ENCODE results near the gene MEX3C.

The MEX3C gene

DNA sequence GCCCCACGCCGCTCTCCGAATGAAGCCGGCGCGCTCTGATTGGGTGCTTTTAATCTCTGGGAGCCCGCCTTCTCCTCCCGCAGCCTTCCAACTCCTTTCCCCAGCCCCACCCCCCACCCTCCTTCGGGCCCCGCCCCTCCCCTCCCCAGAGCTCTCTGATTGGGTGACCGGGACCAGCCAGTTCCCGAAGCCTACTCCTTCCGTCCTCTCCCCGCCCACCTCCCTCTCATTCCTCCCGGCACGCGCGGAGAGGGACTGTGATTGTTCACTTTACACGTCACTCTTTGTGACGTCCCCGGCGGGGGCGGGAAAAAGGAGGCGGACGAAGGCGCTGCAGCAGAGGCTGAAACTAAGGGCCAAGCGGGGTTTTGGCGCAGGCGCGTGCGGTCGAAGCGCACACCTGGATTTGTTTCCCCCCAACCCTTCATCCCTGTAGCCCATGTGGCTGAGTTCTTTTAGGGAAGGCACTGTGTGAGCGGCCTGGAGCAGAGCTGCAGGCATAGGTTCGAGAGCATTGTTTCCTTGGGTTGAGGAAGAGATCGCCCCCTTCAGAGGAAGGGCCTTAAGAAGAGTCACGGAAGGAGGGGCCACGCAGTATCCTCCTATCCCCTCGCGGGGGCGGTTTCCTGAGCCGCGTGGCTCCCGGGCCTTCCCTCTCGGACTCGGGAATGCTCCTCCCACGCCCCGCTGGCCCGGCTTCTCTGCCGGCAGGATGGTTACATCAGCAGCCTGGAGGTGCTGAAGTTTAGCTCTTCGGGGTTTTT, at the start of gene MEX3C:
TSS of gene MEX3C (minus strand) at position 21 of the 764 bp plus-strand sequence. CDS start 361 bp downstream, outside the sequence.
- FAIRE-seq (peak; percentile 36), DNase-seq (ENCODE audit: insufficient read length, low spot score) (peak; percentile 78)
- peak; percentile 62; the same call in 1 of the 2 replicates for TF ChIP-seq POLR2A (IDR thresholded peaks at IDR 0.05; ENCODE audit: low read depth, low read length)

DNA sequence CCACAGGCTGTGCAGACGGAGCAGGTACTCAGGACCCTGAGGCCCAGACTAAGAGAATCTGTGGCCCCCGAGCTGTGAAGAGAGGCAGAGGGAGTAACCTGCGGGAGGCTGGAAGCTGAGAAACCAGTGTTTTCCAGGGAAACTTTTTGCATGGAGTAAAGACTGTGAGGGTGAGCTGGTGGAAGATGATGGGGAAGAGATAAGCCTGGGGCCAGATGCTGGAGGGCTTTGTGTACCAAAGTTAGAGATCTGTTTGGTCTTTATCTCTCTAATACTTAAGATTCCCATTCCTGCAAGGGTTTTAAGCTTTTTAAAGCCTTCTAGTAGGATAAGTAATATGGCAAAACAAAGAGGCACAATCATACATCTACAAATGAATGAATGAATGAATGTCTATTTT, 43.7 kb upstream of the MEX3C start:
- DNase-seq (ENCODE audit: insufficient read length, low spot score) (no peak), FAIRE-seq (no peak)
- TF ChIP-seq POLR2A (IDR thresholded peaks at IDR 0.05; ENCODE audit: low read depth, low read length): no peak

- FAIRE-seq (peak; percentile 96), DNase-seq (ENCODE audit: insufficient read length, low spot score) (peak; percentile 44)
- TF ChIP-seq POLR2A (IDR thresholded peaks at IDR 0.05; ENCODE audit: low read depth, low read length): no peak
Observed at GRCh38 chr18:51236225-51236624, 38.7 kb upstream of the MEX3C start.

DNA sequence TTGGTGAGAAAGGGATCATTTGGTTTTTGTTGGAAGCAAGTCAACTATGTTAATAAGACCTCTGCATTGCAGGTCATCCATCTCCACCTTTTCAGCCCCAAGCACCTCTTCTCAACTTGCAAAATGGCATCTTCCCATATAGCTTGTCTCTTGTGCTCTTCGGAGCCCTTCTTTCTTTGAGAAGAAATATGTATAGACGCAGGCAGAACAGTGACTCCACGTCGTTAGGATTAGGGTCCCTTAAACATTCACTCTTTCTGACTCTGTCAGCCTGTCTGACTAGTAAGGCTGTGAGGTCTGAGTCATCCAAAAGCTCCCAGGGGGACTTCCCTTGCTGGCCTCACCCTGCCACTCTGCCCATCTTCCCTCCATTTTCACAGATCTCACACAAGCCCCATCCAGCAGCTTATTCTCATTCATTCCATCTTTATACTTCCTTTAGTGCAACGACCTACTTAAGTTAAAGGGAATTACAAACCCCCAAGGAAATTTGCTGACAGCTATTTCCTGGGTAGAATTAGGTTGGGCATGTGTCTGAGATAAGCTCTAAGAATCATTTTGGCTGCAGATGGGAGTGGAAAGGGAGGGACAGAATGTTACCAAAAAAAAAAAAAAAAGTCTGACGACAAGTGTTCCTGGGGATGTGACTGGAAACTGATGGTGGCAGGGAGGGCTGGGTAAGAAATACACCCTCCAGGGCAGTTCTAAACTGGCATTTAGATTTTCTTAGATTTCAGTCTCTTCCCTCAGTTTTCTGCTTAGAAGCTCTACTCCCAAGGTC, 37.7 kb upstream of the MEX3C start:
- FAIRE-seq: no peak
- TF ChIP-seq POLR2A (IDR thresholded peaks at IDR 0.05; ENCODE audit: low read depth, low read length): no peak
- DNase-seq (ENCODE audit: insufficient read length, low spot score): peak; percentile 22

- no peak for TF ChIP-seq POLR2A (IDR thresholded peaks at IDR 0.05; ENCODE audit: low read depth, low read length)
- no peak for FAIRE-seq
- no peak for DNase-seq (ENCODE audit: insufficient read length, low spot score)
Observed at GRCh38 chr18:51234117-51235008, 36.9 kb upstream of the MEX3C start.

DNA sequence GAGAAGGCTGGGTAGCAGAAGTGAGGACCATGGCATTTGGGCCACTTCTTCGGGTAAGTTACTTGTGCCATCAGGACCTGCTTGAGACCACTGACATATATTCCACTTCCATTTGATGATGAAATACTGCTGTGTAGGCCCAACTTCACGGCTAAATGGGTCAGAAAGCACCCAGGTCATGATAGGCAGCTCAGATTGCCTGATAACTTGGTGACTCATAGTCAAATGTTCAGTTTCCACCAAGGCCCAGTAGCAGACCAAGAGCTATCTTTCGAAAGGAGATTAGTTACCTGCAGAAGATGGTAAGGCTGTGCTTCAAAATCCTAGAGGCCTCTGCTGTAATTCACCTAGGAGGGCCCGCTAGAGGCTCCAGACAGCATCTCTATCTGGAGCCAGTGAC, 31.8 kb upstream of the MEX3C start:
- no peak for FAIRE-seq
- TF ChIP-seq POLR2A (IDR thresholded peaks at IDR 0.05; ENCODE audit: low read depth, low read length): no peak
- DNase-seq (ENCODE audit: insufficient read length, low spot score): no peak

DNA sequence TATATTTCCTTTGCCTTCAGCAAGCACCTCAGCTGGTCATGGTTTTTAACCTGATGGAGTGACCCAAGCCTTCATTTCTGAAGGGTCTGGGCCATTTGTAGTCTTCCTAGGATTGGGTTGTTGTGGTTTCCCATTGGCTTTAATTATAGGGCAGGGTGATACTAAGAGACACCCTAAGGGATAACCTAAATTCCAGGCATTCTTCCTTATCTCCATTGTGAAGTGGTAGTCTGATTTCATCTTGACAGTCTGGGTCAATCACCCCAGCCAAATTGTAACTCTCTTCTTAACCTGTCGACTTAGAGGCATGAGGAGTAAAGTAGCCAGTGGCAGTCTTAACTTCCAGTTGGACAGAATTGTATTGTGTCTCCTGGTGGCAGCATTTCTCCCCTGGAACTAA, 30.2 kb upstream of the MEX3C start:
- no peak for FAIRE-seq
- no peak for TF ChIP-seq POLR2A (IDR thresholded peaks at IDR 0.05; ENCODE audit: low read depth, low read length)
- DNase-seq (ENCODE audit: insufficient read length, low spot score): no peak

DNA sequence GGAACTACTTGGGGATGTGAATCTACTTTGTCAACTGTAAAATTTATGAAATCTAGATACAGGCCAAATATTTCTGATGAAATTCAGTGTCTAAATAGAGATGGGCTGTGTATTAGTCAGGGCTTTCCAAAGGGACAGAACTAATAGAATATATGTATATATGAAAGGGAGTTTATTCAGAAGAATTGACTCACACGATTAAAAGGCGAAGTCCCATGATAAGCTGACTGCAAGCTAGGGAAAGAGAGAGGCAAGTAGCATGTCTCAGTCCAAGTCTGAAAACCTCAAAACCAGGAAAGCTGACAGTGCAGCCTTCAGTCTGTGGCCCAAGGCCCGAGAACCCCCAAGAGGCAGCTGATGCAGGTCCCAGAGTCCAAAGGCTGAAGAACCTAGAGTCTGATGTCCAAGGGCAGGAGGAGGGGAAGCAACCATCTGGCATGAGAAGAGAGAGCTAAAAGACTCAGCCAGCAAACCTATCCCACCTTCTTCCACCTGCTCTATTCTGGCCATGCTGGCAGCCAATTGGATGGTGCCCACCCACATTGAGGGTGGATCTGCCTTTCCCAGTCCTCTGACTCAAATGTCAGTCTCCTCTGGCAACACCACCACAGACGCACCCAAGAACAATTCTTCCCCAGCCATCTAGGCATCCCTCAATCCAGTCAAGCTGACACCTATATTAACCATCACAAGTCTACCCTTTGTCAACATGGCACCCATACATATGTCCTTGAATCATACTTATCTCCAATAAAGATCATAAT, 29.3 kb upstream of the MEX3C start:
- no peak for TF ChIP-seq POLR2A (IDR thresholded peaks at IDR 0.05; ENCODE audit: low read depth, low read length)
- DNase-seq (ENCODE audit: insufficient read length, low spot score) (no peak), FAIRE-seq (no peak)

GRCh38 chr18:51226068-51226467, 28.6 kb upstream of the MEX3C start:
- DNase-seq (ENCODE audit: insufficient read length, low spot score) (no peak), FAIRE-seq (no peak)
- TF ChIP-seq POLR2A (IDR thresholded peaks at IDR 0.05; ENCODE audit: low read depth, low read length): no peak

DNA sequence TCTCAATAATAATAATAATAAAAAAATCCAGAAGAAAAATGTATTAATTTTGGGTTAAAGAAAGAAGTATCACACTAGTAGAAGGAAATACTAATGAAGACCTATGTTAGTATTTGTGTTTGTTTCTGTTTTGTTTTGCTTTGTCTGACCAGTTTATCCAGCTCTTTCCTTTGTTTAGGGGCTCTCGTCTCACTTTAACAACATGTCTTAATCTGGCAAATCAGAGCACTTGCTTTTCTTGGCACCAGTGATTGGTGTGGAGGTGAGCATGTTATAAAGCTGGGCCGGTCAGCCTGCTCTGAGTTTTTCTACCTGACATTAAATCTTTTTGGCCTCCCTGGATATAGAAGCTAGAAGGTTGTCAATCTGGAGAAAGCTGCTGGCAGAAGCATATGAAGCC, 15.1 kb upstream of the MEX3C start:
- no peak for TF ChIP-seq POLR2A (IDR thresholded peaks at IDR 0.05; ENCODE audit: low read depth, low read length)
- no peak for FAIRE-seq

DNA sequence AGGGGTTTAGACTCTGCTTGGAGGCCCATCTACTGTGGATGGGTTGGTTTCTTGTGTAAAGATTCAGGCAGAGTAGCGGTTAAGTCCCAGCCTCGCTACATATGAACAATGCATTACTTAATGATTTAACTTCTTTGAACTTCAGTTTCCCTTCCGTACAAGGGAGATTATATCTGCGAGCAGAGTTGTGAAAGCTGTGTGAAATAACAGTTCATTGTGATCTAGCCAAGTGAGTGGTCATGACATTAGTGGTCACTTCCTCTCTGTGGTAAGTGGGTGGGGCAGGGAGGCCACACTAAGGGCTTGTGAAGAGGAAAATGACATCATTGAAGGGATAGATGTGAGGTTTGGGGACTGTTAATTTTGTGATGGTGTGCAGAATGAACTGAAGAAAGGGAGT, 14.1 kb upstream of the MEX3C start:
- FAIRE-seq (peak; percentile 95), DNase-seq (ENCODE audit: insufficient read length, low spot score) (no peak)
- no peak for TF ChIP-seq POLR2A (IDR thresholded peaks at IDR 0.05; ENCODE audit: low read depth, low read length)

More for the DNA sequence above, 15.1 kb upstream of the MEX3C start:
- DNase-seq (ENCODE audit: insufficient read length, low spot score): no peak

GRCh38 chr18:51196811-51197660, 445 bp downstream of the MEX3C start:
- peak; percentile 45 for TF ChIP-seq POLR2A (IDR thresholded peaks at IDR 0.05; ENCODE audit: low read depth, low read length)
- no peak for DNase-seq (ENCODE audit: insufficient read length, low spot score)
- no peak for FAIRE-seq

All from H54 (cell line).